ENCODE data around the gene HMX2. TPM values are rescaled to one million over a fixed set of nuclear protein-coding genes. Genes with fewer than 3 reads are reported as not detected.

The HMX2 gene
- total RNA-seq, 2 experiments from 2014 or later, result not detected

DNA sequence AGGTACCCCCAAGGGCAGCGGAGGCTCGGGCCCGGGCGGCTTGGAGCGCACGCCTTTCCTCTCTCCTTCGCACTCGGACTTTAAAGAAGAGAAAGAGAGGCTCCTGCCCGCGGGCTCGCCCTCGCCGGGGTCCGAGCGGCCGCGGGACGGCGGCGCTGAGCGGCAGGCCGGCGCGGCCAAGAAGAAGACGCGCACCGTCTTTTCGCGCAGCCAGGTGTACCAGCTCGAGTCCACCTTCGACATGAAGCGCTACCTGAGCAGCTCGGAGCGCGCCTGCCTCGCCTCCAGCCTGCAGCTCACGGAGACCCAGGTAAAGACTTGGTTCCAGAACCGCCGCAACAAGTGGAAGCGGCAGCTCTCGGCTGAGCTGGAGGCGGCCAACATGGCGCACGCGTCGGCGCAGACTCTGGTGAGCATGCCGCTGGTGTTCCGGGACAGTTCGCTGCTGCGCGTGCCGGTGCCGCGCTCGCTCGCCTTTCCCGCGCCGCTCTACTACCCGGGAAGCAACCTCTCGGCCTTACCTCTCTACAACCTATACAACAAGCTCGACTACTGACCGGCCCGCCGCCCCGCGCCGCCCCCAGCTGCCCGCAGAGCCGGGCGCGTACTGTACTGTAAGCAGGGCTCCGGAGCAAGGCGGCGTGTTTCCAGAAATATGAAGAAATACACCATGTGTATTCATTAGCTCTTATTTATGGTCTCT is 1.8 kb downstream of the HMX2 start:
- no peak overlapping the region for H3K27ac Mint-ChIP-seq
- no peak for DNase-seq

DNA sequence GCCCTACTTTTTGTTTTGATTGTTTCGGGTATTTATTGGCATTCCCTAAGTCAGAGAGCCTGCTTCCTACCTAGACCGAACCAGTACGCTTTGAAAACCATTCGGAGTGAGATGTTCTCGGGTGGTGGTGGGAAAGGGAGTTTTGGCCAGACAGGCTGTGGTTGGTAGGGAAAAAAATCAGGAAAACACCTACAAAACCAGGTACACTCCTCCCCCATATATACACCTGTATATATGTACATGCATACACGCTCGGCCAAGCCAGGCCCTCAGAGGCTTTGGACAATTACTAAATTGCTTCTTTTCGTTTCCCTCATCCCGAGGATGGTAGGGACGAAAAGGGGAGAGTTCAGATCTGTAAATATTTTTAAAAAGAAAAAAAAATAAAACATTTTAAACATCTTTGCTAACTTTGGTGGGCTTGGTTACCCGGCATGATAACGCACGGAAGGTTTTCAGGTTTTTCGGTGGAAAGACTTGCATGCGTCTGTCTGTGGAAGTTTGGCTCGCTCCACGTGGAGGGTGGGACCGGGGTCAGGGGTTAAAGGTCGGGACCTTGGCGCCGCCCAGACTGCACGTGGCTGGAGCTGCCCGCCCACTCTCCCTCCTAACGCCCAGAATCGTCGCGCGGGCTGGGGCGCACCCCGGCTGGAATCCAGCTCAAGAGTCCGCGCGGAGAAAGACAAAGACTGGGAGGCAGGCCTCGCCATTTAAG is 2.5 kb downstream of the HMX2 start:
- Mint-ChIP-seq H3K27ac (no peak overlapping the region), H3K4me3 (peak overlapping the region; percentile 61), H3K9me3 (no peaks in the 10 kb centered on the region), H3K36me3 (ENCODE audit: low read depth) (peaks cover 21% of the 10 kb centered on the region), H3K27me3 (peaks cover 48% of the 10 kb centered on the region), H3K4me1 (peaks cover 51% of the 10 kb centered on the region)
- no peak for DNase-seq
- ChIA-PET POLR2A (interaction anchor here (1.0 to 4.1 kb wide), 4 partner anchors 11 to 22 kb away, joined by 3 to 27 read pairs (median 4); no protein-coding TSS in a partner anchor), CTCF (interaction anchor here (0.8 to 3.2 kb wide), 4 partner anchors 11 to 144 kb away, joined by 3 to 21 read pairs (median 8); no protein-coding TSS in a partner anchor)

More for the DNA sequence above, 1.8 kb downstream of the HMX2 start:
- peaks cover 55% of the 10 kb centered on the region for H3K27me3 Mint-ChIP-seq
- H3K9me3 Mint-ChIP-seq, result no peaks in the 10 kb centered on the region
- peaks cover 15% of the 10 kb centered on the region for H3K36me3 Mint-ChIP-seq (ENCODE audit: low read depth)
- ChIA-PET CTCF (interaction anchor here (0.8 to 3.2 kb wide), 3 partner anchors 10 to 16 kb away, joined by 3 to 21 read pairs (median 13); no protein-coding TSS in a partner anchor), POLR2A (interaction anchor here (1.0 to 4.1 kb wide), 3 partner anchors 10 to 20 kb away, joined by 3 to 27 read pairs (median 4); no protein-coding TSS in a partner anchor)
- H3K4me1 Mint-ChIP-seq, result peaks cover 56% of the 10 kb centered on the region
- peak overlapping the region; percentile 61 for H3K4me3 Mint-ChIP-seq

DNA sequence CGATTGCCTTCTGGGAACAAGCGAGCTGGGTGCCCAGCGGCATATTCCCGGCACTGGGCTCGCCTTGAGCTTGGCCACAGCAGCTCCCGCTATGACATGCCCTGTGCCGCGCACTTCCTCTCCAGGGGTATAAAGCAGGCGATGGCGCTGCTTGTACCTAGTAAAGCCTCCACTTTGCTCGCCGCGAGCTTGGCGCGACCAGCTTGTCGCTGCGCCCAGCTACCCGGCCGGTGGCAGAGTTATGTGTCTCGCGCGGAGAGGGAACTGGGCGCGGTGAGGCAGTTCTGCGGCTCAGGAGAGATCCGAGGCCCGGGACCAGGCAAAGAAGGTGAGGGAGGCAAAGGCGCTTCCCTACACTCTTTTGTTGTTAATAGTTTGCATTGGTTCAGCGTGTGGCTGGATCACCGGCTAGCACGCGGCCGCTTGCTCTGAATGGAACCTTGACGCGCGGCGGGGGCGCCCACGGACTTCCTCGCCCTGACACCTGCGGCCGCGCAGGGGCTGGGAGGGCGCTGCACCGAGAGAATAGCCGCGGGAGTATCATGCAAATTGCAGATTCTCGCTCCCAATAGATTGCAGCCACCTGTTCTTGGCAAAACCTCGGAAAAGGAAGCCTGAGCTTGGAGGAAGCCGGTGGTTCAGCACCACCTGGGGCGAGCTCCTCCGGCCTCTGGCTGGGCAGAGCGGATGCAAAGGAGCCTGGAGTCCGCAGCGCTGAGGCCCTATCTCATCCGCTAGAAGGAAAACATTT is 3.2 kb downstream of the HMX2 start:
- ChIA-PET CTCF (interaction anchor here (0.8 to 3.2 kb wide), 4 partner anchors 11 to 145 kb away, joined by 3 to 21 read pairs (median 8); no protein-coding TSS in a partner anchor), POLR2A (interaction anchor here (1.1 to 4.1 kb wide), 3 partner anchors 10 to 21 kb away, joined by 3 to 27 read pairs (median 4); no protein-coding TSS in a partner anchor)
- H3K36me3 Mint-ChIP-seq (ENCODE audit: low read depth), result peaks cover 28% of the 10 kb centered on the region
- DNase-seq, result no peak
- H3K27me3 Mint-ChIP-seq, result peaks cover 43% of the 10 kb centered on the region
- H3K9me3 Mint-ChIP-seq, result no peaks in the 10 kb centered on the region
- no peak overlapping the region for H3K27ac Mint-ChIP-seq
- peaks cover 49% of the 10 kb centered on the region for H3K4me1 Mint-ChIP-seq
- peak overlapping the region; percentile 54 for H3K4me3 Mint-ChIP-seq

DNA sequence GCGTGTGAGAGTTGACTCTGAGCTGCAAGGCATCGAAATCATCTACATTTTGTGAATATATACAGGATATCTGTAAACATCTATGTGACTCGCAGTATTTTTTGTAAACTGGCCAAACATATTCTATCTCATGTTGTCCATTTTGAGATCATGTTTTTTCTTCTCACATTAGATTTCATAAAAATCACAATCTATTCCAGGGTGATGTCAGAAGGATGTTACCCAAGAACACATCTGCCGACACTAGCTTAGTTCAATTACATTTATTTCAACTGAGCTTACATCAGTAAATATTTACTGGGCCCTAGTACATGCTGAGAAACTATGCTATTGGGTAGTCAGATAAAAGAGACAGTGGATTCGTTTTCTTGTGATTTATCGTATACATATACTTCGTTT is 3.8 kb downstream of the HMX2 start:
- ChIA-PET POLR2A (interaction anchor here (4.1 kb wide), 1 partner anchor 12 kb away, joined by 27 read pairs; no protein-coding TSS in a partner anchor), CTCF (interaction anchor here (2.4 to 3.2 kb wide), 2 partner anchors 12 to 18 kb away, joined by 13 to 21 read pairs; no protein-coding TSS in a partner anchor)

DNA sequence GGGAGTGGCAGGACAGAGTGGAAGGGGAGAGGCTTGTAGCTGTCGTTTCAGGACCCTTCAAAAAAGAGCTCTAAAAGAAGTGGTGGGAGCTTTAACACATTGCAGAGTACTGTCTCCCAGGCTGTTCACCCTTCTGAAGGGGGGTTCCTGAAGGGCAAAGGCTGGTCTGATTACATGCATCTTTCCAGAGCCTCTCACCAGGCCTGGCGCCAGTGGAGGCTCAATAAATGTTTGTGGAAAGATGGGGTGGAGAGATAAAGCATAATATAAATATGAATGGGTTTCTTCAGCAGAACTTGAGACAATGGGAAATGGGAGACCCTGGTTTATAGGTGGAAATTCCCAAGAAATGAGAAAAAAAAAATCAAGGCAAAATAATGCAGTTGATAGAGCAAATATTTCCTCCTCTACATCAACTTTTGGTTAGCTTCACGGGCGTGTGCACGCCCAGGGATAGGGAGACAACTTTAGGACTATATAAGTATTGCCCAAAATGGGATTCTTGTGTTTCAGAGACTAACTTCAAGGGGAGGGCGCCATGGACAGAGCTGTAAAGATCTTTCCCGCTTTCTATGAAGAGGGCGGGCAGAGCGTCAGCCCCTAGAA is 5.7 kb downstream of the HMX2 start:
- Mint-ChIP-seq H3K9me3 (no peaks in the 10 kb centered on the region), H3K27me3 (peaks cover 30% of the 10 kb centered on the region), H3K4me3 (peak overlapping the region; percentile 99), H3K4me1 (peaks cover 64% of the 10 kb centered on the region), H3K36me3 (ENCODE audit: low read depth) (peaks cover 46% of the 10 kb centered on the region), H3K27ac (peak overlapping the region; percentile 100)
- DNase-seq, result no peak
- ChIA-PET POLR2A (interaction anchor here (0.5 to 2.2 kb wide), 16 partner anchors 9 to 1265 kb away, joined by 3 to 15 read pairs (median 4); partner anchors contain the start of genes ACADSB, C10orf88, IKZF5 and OAT), CTCF (interaction anchor here (0.8 to 1.3 kb wide), 6 partner anchors 8 to 143 kb away, joined by 3 to 7 read pairs (median 4); no protein-coding TSS in a partner anchor)

More for the DNA sequence above, 3.8 kb downstream of the HMX2 start:
- DNase-seq, result no peak
- peaks cover 39% of the 10 kb centered on the region for H3K27me3 Mint-ChIP-seq
- no peak overlapping the region for H3K27ac Mint-ChIP-seq
- peak overlapping the region; percentile 54 for H3K4me3 Mint-ChIP-seq
- H3K4me1 Mint-ChIP-seq, result peaks cover 53% of the 10 kb centered on the region
- H3K36me3 Mint-ChIP-seq (ENCODE audit: low read depth), result peaks cover 32% of the 10 kb centered on the region
- no peaks in the 10 kb centered on the region for H3K9me3 Mint-ChIP-seq

DNA sequence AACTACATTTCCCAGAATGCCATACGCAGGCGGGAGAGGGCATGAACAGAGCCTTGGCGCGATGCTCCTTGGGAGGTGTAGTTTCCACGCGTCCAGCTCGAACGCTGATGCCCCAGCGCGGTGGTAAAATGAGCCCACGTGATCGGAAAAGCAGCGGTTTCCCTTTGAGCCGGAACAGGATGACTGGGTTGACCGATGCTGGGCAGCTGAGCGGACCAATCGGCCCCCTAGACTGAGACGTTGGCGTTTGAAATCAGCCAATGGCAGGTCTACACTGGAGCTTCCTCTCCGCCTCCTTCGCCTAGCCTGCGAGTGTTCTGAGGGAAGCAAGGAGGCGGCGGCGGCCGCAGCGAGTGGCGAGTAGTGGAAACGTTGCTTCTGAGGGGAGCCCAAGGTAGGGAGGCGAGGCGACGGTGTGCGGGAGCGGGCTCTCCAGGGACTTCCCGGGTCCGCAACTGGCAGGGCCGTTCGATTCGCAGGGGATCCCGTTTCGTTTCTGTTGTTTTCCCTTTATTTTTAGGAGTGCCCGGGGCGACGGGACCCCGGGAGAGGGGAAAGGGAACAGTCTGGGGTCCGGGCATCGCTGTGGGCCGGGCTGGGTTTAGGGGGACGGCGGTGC is 6.3 kb downstream of the HMX2 start, which contains the start of gene BUB3:
Gene BUB3, plus strand, starts transcription at position 311 of the 619 bp plus-strand sequence. CDS start 516 bp downstream, outside the sequence.
- Mint-ChIP-seq H3K27ac (peak within 1 kb of the TSS; percentile 100), H3K4me3 (peak within 1 kb of the TSS; percentile 99), H3K9me3 (no peaks in the 10 kb centered on the region), H3K36me3 (ENCODE audit: low read depth) (peaks cover 47% of the 10 kb centered on the region), H3K27me3 (peaks cover 25% of the 10 kb centered on the region), H3K4me1 (peaks cover 65% of the 10 kb centered on the region)
- ChIA-PET POLR2A (interaction anchor here (0.5 to 2.2 kb wide), 16 partner anchors 8 to 1265 kb away, joined by 3 to 15 read pairs (median 4); partner anchors contain the start of genes ACADSB, C10orf88, IKZF5 and OAT), CTCF (interaction anchor here (0.8 to 1.3 kb wide), 6 partner anchors 8 to 144 kb away, joined by 3 to 7 read pairs (median 4); no protein-coding TSS in a partner anchor)
- DNase-seq, result peak; percentile 98

DNA sequence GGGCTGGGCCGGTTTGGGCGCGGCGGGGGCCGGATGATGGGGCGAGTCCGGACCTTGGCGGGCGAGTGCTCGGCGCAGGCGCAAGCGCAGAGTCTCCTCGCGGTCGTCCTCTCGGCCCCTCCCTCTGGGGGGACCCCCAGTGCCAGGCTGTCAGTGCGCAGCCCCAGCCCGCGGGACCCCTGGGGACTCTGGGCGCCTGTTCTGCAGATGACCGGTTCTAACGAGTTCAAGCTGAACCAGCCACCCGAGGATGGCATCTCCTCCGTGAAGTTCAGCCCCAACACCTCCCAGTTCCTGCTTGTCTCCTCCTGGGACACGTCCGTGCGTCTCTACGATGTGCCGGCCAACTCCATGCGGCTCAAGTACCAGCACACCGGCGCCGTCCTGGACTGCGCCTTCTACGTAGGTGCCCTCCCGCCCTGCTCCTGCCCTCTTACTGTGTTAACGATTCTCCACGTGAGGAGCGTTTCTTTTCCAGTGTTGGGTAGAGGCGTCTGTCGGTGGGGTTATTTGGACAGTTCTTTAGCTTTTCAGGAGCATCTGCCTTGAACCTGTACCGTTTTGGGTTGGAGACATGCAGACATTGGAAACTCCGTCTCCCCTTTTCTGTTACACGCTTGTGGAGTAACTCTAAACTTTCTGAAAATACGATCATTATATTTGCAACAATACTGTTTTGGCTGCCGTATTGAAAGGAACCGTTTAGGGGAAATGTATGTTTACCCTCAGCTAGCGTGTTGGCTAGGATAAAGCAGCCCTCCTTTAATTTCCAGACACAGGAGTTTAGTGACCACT is 7.0 kb downstream of the HMX2 start:
- H3K27me3 Mint-ChIP-seq, result peaks cover 20% of the 10 kb centered on the region
- H3K9me3 Mint-ChIP-seq, result no peaks in the 10 kb centered on the region
- POLR2A ChIA-PET, result interaction anchor here (1.0 to 2.2 kb wide), 10 partner anchors 8 to 200 kb away, joined by 3 to 15 read pairs (median 4); partner anchors contain the start of genes ACADSB, C10orf88 and IKZF5
- H3K4me3 Mint-ChIP-seq, result peak overlapping the region; percentile 99
- peaks cover 53% of the 10 kb centered on the region for H3K36me3 Mint-ChIP-seq (ENCODE audit: low read depth)
- DNase-seq, result peak; percentile 60
- CTCF ChIA-PET, result interaction anchor here (1.2 kb wide), 1 partner anchor 10 kb away, joined by 4 read pairs; no protein-coding TSS in a partner anchor
- peaks cover 69% of the 10 kb centered on the region for H3K4me1 Mint-ChIP-seq
- peak overlapping the region; percentile 100 for H3K27ac Mint-ChIP-seq

DNA sequence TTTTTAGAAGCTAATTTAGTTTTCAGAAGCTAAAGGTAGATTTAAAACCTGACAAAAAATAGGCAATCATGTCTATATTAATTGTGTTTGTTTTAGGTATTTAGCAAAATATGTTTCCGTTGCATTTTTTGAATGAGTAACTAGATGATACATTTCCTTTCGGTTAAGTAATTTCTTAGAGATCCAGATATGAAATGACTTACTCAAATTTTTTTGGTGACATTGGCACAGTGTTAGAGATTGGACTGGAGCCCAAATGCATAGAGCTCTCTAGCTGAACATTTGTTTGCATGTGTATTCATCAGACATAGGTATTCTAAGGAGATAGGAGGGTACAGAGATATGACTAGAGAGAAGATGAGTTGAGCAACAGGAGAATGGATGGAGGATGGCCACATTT is 8.1 kb downstream of the HMX2 start:
- CTCF ChIA-PET, result interaction anchor here (1.2 kb wide), 1 partner anchor 9 kb away, joined by 4 read pairs; no protein-coding TSS in a partner anchor
- H3K4me3 Mint-ChIP-seq, result peak overlapping the region; percentile 99
- POLR2A ChIA-PET, result interaction anchor here (1.0 to 1.5 kb wide), 5 partner anchors 9 to 150 kb away, joined by 3 to 5 read pairs (median 4); no protein-coding TSS in a partner anchor
- DNase-seq, result no peak
- H3K36me3 Mint-ChIP-seq (ENCODE audit: low read depth), result peaks cover 64% of the 10 kb centered on the region
- peaks cover 70% of the 10 kb centered on the region for H3K4me1 Mint-ChIP-seq
- no peaks in the 10 kb centered on the region for H3K9me3 Mint-ChIP-seq
- peak overlapping the region; percentile 73 for H3K27ac Mint-ChIP-seq
- peaks cover 11% of the 10 kb centered on the region for H3K27me3 Mint-ChIP-seq

DNA sequence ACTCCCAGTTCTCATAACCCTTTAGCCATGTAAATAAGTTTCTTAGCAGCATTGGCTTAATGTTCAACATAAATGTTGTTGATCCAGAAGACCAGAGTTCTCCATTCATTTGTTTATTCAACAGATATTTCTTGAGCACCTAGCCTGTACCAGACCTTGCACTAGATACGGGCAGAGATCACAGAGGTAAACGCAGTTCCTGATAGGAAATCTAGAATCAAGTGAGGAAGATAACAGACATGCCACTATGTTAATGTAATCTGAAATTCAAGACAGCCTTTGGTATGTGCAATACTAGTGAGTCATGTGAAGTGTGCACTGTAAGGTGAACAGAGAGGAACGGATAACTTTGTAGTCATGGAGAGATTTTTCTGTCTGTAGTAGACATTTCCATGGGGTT is 9.3 kb downstream of the HMX2 start:
- H3K4me3 Mint-ChIP-seq, result peak overlapping the region; percentile 99
- peaks cover 71% of the 10 kb centered on the region for H3K4me1 Mint-ChIP-seq
- H3K9me3 Mint-ChIP-seq, result no peaks in the 10 kb centered on the region
- peaks cover 2% of the 10 kb centered on the region for H3K27me3 Mint-ChIP-seq
- POLR2A ChIA-PET, result no interaction called here
- DNase-seq, result no peak
- peak overlapping the region; percentile 3 for H3K27ac Mint-ChIP-seq
- peaks cover 74% of the 10 kb centered on the region for H3K36me3 Mint-ChIP-seq (ENCODE audit: low read depth)
- CTCF ChIA-PET, result no interaction called here

DNA sequence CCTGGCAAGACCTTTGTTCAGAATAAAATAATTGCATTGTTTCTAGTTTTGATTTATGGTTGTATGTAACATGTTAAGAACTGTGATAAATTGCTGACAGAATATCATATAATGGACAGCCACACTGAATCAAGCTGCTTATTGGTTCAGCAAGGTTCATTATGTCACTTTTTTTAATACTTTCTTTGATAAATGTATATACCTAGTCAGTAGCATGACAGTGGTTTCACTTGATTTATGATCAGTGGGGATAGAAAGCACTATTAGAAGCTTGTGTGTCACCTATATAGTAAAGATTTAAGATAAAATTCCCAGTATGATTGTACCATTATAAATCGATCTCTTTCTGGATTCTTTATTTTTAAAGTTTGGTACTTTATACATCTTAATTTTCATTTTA is 10.7 kb downstream of the HMX2 start:
- H3K36me3 Mint-ChIP-seq (ENCODE audit: low read depth), result peaks cover 86% of the 10 kb centered on the region
- ChIA-PET CTCF (no interaction called here), POLR2A (interaction anchor here (1.1 kb wide), 1 partner anchor 9 kb away, joined by 3 read pairs; no protein-coding TSS in a partner anchor)
- no peaks in the 10 kb centered on the region for H3K27me3 Mint-ChIP-seq
- no peak overlapping the region for H3K27ac Mint-ChIP-seq
- H3K9me3 Mint-ChIP-seq, result no peaks in the 10 kb centered on the region
- H3K4me3 Mint-ChIP-seq, result peak overlapping the region; percentile 99
- H3K4me1 Mint-ChIP-seq, result peaks cover 75% of the 10 kb centered on the region
- DNase-seq, result no peak

All from activated CD4-positive, alpha-beta memory T cell treated with anti-CD3 and anti-CD28 coated beads, Interleukin-2, amount 10 ng/mL, durations not matched to agents 7 days and 5 days (primary cell).